SU-DHL-6 (cell line): Measurements from ENCODE around the gene HYOU1.
"Not testable (repeated sequence)": the region's sequence is repeated elsewhere in the genome, so short reads cannot be mapped to it uniquely, and the experiment has no call there.

Source experiments
- H2AFZ ChIP-seq: fragments of 200-600 bp; sonication (generic); 2 replicates; pipeline ENCODE4 v1.6.1; 2014; ENCODE audit warnings: low read depth, mild to moderate bottlenecking, moderate library complexity, mixed read lengths, antibody characterized with exemption, low read length; ENCODE audit not compliant: severe bottlenecking
- H3F3A ChIP-seq: fragments of 200-600 bp; shearing (Covaris generic); 2 replicates; pipeline ENCODE4 v1.6.0; 2016; ENCODE audit warnings: antibody characterized with exemption, mild to moderate bottlenecking; ENCODE audit not compliant: insufficient read depth
- H3K27ac ChIP-seq: fragments of 200-600 bp; sonication (generic); 2 replicates; pipeline ENCODE4 v1.5.1; 2016; ENCODE audit warnings: low read depth, mild to moderate bottlenecking, low read length, moderate library complexity, mixed read lengths
- H3K27me3 ChIP-seq: fragments of 200-600 bp; sonication (generic), shearing (Covaris generic); 2 replicates; pipeline ENCODE4 v1.6.0; 2014; ENCODE audit warnings: mild to moderate bottlenecking, low read length
- H3K36me3 ChIP-seq: fragments of 200-600 bp; sonication (generic); 2 replicates; pipeline ENCODE4 v1.6.1; 2014; ENCODE audit warnings: mild to moderate bottlenecking, low read length, mixed read lengths
- H3K4me2 ChIP-seq: fragments of 300-600, 200-600 bp; shearing (Covaris generic), sonication (generic); 2 replicates; pipeline ENCODE4 v1.6.0; 2014; ENCODE audit warnings: low read length, low read depth, mild to moderate bottlenecking; ENCODE audit not compliant: poor library complexity, severe bottlenecking
- H3K4me3 ChIP-seq: fragments of 200-600 bp; sonication (generic); 2 replicates; pipeline ENCODE4 v1.5.1; 2014; ENCODE audit warnings: antibody characterized with exemption, low read length, mild to moderate bottlenecking, mixed read lengths; ENCODE audit not compliant: insufficient read depth, poor library complexity, severe bottlenecking
- H3K79me2 ChIP-seq: fragments of 200-600 bp; sonication (generic); 2 replicates; pipeline ENCODE4 v1.6.1; 2014; ENCODE audit warnings: mild to moderate bottlenecking, low read length, moderate library complexity; ENCODE audit not compliant: insufficient read depth
- H3K9ac ChIP-seq: fragments of 200-600 bp; sonication (generic); 2 replicates; pipeline ENCODE4 v1.7.0; 2014; ENCODE audit warnings: mild to moderate bottlenecking, low read length
- H3K9me2 ChIP-seq: fragments of 200-600 bp; sonication (generic); replicated peaks from 2 replicates; pipeline ENCODE4 v1.6.1; 2014; ENCODE audit warnings: low read length; ENCODE audit not compliant: insufficient read depth
- H3K9me3 ChIP-seq: fragments of 200-600 bp; sonication (generic); 2 replicates; pipeline ENCODE4 v1.6.1; 2014; ENCODE audit warnings: low read length, mixed read lengths; ENCODE audit not compliant: insufficient read depth
- H4K20me1 ChIP-seq: fragments of 200-600 bp; sonication (generic); 2 replicates; pipeline ENCODE4 v1.6.1; 2014; ENCODE audit warnings: low read depth, mild to moderate bottlenecking, antibody characterized with exemption, low read length, moderate library complexity, mixed read lengths
- CTCF ChIP-seq: fragments of 200-600 bp; sonication (generic); IDR thresholded peaks from one replicate; pipeline ENCODE4 v1.5.1; 2017; ENCODE audit warnings: antibody characterized with exemption, mild to moderate bottlenecking, low read length, moderate library complexity; ENCODE audit not compliant: insufficient read depth, poor library complexity, severe bottlenecking
- EZH2phosphoT487 ChIP-seq: fragments of 200-600 bp; sonication (generic), shearing (Covaris generic); conservative IDR thresholded peaks from 2 replicates; pipeline ENCODE4 v1.6.1; 2018; ENCODE audit warnings: mild to moderate bottlenecking, antibody characterized with exemption, low read length, moderate library complexity, mixed read lengths

The HYOU1 gene

DNA sequence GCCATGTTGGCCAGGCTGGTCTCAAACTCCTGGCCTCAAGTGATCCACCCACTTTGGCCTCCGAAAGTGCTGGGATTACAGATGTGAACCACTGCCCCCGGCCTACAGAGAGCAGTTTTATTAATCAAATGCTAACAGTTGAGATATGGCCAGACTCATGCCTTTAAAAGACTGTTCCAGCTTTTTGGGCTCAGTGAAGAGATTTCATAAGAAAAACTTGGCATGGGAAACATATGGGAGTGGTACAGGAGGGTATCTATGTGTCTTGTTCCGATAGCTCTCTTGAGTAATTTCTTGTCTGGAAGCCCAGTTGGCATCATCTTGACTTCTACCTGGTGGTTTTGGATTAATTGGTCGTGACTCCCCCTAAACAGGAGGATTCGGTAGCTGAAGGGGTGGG lies 18.1 kb downstream of the HYOU1 start:
- Histone ChIP-seq H4K20me1 (no peaks in the 10 kb centered on the region), H3K27ac (no peak overlapping the region), H3K36me3 (no peaks in the 10 kb centered on the region), H3K9me2 (no peaks in the 10 kb centered on the region), H3K27me3 (no peaks in the 10 kb centered on the region), H3K4me2 (no peak overlapping the region), H3F3A (peaks cover 5% of the 10 kb centered on the region; the same call in 1 of the 2 replicates), H3K9ac (no peak overlapping the region), H3K9me3 (no peaks in the 10 kb centered on the region), H2AFZ (no peak overlapping the region), H3K4me3 (no peak overlapping the region), H3K79me2 (no peaks in the 10 kb centered on the region)
- TF ChIP-seq EZH2phosphoT487 (no peak), CTCF (no peak)

GRCh38 chr11:119034813-119035212 lies 22.2 kb downstream of the HYOU1 start:
- no peak overlapping the region for H2AFZ ChIP-seq
- no peak overlapping the region for H3K27ac ChIP-seq
- H3K9me2 ChIP-seq: no peaks in the 10 kb centered on the region
- no peaks in the 10 kb centered on the region for H3K27me3 ChIP-seq
- no peak for TF ChIP-seq CTCF
- TF ChIP-seq EZH2phosphoT487: no peak
- H4K20me1 ChIP-seq: no peaks in the 10 kb centered on the region
- H3K4me2 ChIP-seq: no peak overlapping the region
- peaks cover 4% of the 10 kb centered on the region for H3K79me2 ChIP-seq
- no peaks in the 10 kb centered on the region for H3K36me3 ChIP-seq
- no peak overlapping the region for H3K9ac ChIP-seq
- no peaks in the 10 kb centered on the region; the same call in 1 of the 2 replicates for H3F3A ChIP-seq
- H3K9me3 ChIP-seq: no peaks in the 10 kb centered on the region
- H3K4me3 ChIP-seq: no peak overlapping the region

- H3K36me3 ChIP-seq, H3K27me3 ChIP-seq, H3K9me3 ChIP-seq, H3K4me3 ChIP-seq, H3K9me2 ChIP-seq, H2AFZ ChIP-seq, H4K20me1 ChIP-seq, H3K9ac ChIP-seq, H3K79me2 ChIP-seq, H3F3A ChIP-seq, H3K27ac ChIP-seq, H3K4me2 ChIP-seq: not testable (repeated sequence)
Measured at GRCh38 chr11:119033421-119033820, 23.6 kb downstream of the HYOU1 start.

DNA sequence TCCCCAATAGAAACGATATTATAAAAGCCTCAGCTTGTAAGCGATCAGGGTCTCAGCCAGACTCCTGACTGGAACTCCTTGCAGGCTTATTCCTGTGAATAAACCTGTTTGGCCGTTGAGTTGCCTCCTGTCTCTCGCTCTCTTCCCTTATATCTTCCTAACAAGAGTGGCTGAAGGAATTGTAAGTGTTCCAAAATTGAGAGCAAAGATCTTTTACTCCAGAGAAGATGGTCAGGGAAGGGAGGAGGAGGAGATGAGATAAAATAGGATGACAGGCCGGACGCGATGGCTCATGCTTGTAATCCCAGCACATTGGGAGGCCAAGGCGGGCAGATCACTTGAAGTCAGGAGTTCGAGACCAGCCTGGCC lies 25.1 kb downstream of the HYOU1 start:
- Histone ChIP-seq H3K9me2 (no peaks in the 10 kb centered on the region), H3K79me2 (peaks cover 6% of the 10 kb centered on the region), H3K4me2 (no peak overlapping the region), H3F3A (no peaks in the 10 kb centered on the region; the same call in 1 of the 2 replicates), H3K9ac (no peak overlapping the region), H2AFZ (no peak overlapping the region), H4K20me1 (no peaks in the 10 kb centered on the region), H3K27me3 (no peaks in the 10 kb centered on the region), H3K4me3 (no peak overlapping the region), H3K27ac (no peak overlapping the region), H3K9me3 (no peaks in the 10 kb centered on the region), H3K36me3 (no peaks in the 10 kb centered on the region)
- TF ChIP-seq EZH2phosphoT487: no peak
- TF ChIP-seq CTCF: no peak
